Breast epithelium (tissue), 4 donors: ENCODE data around the gene MCM3AP. TPM values are rescaled to one million over a fixed set of nuclear protein-coding genes. Genes with fewer than 3 reads are reported as not detected.

Experiments
- DNase-seq, 2 donors: peaks; one replicate each; pipeline ENCODE4 v3.0.0-alpha.2; 2019; ENCODE audit warnings: low spot score in 2 of 2
- H3K27ac ChIP-seq, 2 donors: fragments of 200-600 bp; sonication (generic) in 1 of 2; one replicate each; pipeline ENCODE4 v1.5.1; 2016 to 2019; ENCODE audit warnings: mild to moderate bottlenecking in 1 of 2
- H3K27me3 ChIP-seq, 2 donors: fragments of 200-600 bp; sonication (generic) in 1 of 2; one replicate each; pipeline versions ENCODE4 v1.5.1 to v1.6.0; 2017 to 2019; ENCODE audit warnings: control low read depth in 1 of 2, mild to moderate bottlenecking in 1 of 2
- H3K36me3 ChIP-seq: fragments of 200-600 bp; one replicate; pipeline ENCODE4 v1.5.1; 2019
- H3K4me1 ChIP-seq, 2 donors: fragments of 200-600 bp; sonication (generic); one replicate each; pipeline ENCODE4 v1.5.1; 2016 to 2019; ENCODE audit warnings: control low read depth in 1 of 2
- H3K4me3 ChIP-seq, 3 donors: fragments of 200-600 bp; sonication (generic); 1 replicate in 2 of 3; 2 replicates in 1 of 3; pipeline ENCODE4 v1.5.1; 2016 to 2019; ENCODE audit warnings: mild to moderate bottlenecking in 3 of 3, moderate library complexity in 2 of 3
- H3K9me3 ChIP-seq, 2 donors: fragments of 200-600 bp; sonication (generic) in 1 of 2; one replicate each; pipeline ENCODE4 v1.5.1; 2016 to 2019; ENCODE audit warnings: control low read depth in 1 of 2
- POLR2A ChIP-seq: fragments of 450-650 bp; IDR thresholded peaks from one replicate; pipeline ENCODE4 v1.6.1; 2016; ENCODE audit warnings: antibody characterized with exemption, mild to moderate bottlenecking, moderate library complexity
- POLR2AphosphoS5 ChIP-seq, 3 donors: sonication (generic); formaldehyde crosslinking; IDR thresholded peaks; one replicate each; pipeline ENCODE4 v1.6.1; 2017; ENCODE audit warnings: antibody characterized with exemption in 3 of 3
- intact Hi-C: fragments of 100-400 bp; cut with DNase I; formaldehyde crosslinking; loops from one replicate; pipeline ENCODE4 v1.15.1; 2023; ENCODE audit warnings: low total_unique reads
- total RNA-seq, 3 donors: library from RNA; depleted of rRNA; stranded (reverse); fragments of >200 nt; gene quantifications; one replicate each; pipeline ENCODE4 v1.1.0, GENCODE V29; 2016
- TF ChIP-seq, protein P1 (sequence below), 3 donors: fragments of 450-650 bp; IDR thresholded peaks; one replicate each; pipeline ENCODE4 v1.5.1; 2016 to 2017; ENCODE audit warnings: antibody characterized with exemption in 3 of 3, mild to moderate bottlenecking in 3 of 3, moderate library complexity in 3 of 3

MCM3AP gene
- total RNA-seq, 3 donors from 2014 or later: 91.5 to 100.0 (median 99.2) TPM

- TF ChIP-seq, protein P1, sequence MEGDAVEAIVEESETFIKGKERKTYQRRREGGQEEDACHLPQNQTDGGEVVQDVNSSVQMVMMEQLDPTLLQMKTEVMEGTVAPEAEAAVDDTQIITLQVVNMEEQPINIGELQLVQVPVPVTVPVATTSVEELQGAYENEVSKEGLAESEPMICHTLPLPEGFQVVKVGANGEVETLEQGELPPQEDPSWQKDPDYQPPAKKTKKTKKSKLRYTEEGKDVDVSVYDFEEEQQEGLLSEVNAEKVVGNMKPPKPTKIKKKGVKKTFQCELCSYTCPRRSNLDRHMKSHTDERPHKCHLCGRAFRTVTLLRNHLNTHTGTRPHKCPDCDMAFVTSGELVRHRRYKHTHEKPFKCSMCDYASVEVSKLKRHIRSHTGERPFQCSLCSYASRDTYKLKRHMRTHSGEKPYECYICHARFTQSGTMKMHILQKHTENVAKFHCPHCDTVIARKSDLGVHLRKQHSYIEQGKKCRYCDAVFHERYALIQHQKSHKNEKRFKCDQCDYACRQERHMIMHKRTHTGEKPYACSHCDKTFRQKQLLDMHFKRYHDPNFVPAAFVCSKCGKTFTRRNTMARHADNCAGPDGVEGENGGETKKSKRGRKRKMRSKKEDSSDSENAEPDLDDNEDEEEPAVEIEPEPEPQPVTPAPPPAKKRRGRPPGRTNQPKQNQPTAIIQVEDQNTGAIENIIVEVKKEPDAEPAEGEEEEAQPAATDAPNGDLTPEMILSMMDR (IDR thresholded peaks at IDR 0.05): no peak
- no peaks in the 10 kb centered on the region for H3K36me3 ChIP-seq
- peaks cover 7 to 8% of the 10 kb centered on the region in 2 donors for H3K4me1 ChIP-seq
- H3K9me3 ChIP-seq: no peaks in the 10 kb centered on the region
- no peak overlapping the region for H3K27ac ChIP-seq
- no peak overlapping the region for H3K4me3 ChIP-seq
- no peaks in the 10 kb centered on the region for H3K27me3 ChIP-seq
- DNase-seq: peak in 1 of 2 donors; percentile 24
- intact Hi-C loops: no loop called here
These were observed 63.6 kb downstream of the MCM3AP start for GRCh38 chr21:46221664-46222435.

GRCh38 chr21:46220847-46221246 lies 64.6 kb downstream of the MCM3AP start:
- no peaks in the 10 kb centered on the region for H3K27me3 ChIP-seq
- DNase-seq: peak in 1 of 2 donors; percentile 40
- H3K9me3 ChIP-seq: no peaks in the 10 kb centered on the region
- H3K4me1 ChIP-seq: no peaks in the 10 kb centered on the region
- H3K27ac ChIP-seq: no peak overlapping the region
- TF ChIP-seq POLR2A (no peak), POLR2AphosphoS5 (IDR thresholded peaks at IDR 0.05) (no peak)
- TF ChIP-seq, protein P1 (IDR thresholded peaks at IDR 0.05): no peak
- H3K4me3 ChIP-seq: no peak overlapping the region
- intact Hi-C loops: no loop called here
- no peaks in the 10 kb centered on the region for H3K36me3 ChIP-seq

DNA sequence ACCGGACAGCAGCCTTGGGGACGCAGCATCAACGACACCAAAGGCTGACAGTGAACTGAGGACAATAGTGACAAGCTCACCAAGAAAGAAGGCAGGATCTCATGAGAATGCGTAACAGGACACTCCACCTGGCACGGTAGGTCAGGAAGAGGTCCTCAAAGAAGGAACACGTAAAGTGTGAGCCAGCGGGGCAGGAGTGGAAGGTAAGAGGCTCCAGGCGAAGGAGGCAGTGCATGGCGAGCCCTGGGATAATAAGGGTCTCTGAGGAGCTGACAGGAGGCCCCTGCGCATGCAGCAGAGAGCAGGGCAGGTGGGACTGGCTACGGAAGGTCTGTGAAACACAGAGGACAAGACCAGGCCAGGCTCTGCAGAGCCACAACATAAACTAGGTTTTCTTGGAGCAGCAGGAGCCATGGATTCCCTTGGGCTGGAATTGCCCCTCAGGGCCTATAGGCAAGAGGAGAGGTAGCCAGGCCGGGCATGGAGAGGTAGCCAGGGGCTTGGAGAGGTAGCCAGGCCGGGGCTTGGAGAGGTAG lies 65.1 kb downstream of the MCM3AP start:
- intact Hi-C loops: no loop called here
- Histone ChIP-seq H3K27me3 (no peaks in the 10 kb centered on the region), H3K4me1 (no peaks in the 10 kb centered on the region), H3K4me3 (no peak overlapping the region), H3K36me3 (no peaks in the 10 kb centered on the region), H3K9me3 (no peaks in the 10 kb centered on the region), H3K27ac (no peak overlapping the region)
- TF ChIP-seq, protein P1 (IDR thresholded peaks at IDR 0.05): no peak
- TF ChIP-seq POLR2AphosphoS5 (IDR thresholded peaks at IDR 0.05): no peak
- peak in 1 of 2 donors; percentile 12 for DNase-seq

DNA sequence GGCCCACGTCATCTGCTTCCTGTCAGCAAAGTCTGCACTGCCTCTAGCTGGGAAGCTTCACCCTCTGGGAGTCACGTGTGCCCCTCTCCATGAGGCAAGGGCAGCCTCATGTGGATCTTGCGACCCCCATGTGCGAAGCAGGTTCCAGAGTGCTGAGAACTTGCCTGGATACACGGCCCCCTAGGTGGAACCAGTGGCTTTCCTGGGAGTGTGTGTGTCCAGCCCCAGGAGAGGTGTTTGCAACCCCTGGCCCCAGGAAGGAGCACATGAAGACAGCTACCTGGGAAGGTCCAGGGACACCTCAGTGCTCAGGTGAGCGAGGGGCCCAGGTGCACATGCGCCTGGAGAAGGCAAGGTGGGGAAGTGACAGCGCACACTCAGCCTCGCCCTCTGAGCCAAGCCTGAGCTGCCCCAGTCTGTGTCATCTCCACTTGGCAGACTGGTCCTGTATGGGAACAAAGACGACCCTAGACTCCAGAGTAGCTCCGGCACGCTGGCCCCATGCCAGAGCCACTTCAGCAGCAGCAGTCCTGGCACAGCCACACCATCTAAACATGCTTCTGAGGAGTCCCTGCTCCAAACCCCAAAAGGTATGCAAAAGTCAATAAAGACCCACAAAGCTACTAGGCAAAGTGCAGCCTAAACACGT lies 65.7 kb downstream of the MCM3AP start:
- Histone ChIP-seq H3K9me3 (no peaks in the 10 kb centered on the region), H3K36me3 (no peaks in the 10 kb centered on the region), H3K4me3 (no peak overlapping the region), H3K4me1 (no peaks in the 10 kb centered on the region), H3K27ac (no peak overlapping the region), H3K27me3 (no peaks in the 10 kb centered on the region)
- peak in 1 of 2 donors; percentile 52 for DNase-seq
- intact Hi-C loops: no loop called here
- TF ChIP-seq POLR2AphosphoS5 (IDR thresholded peaks at IDR 0.05) (no peak), POLR2A (no peak)
- TF ChIP-seq, protein P1 (IDR thresholded peaks at IDR 0.05): no peak
